HepG2 (cell line): ENCODE results near the gene MAFF. TPM values are rescaled to one million over a fixed set of nuclear protein-coding genes. Genes with fewer than 3 reads are reported as not detected.

Experiments used
- BORCS8-MEF2B ChIP-seq: sonication (generic); formaldehyde crosslinking; IDR thresholded peaks from 2 replicates; pipeline ENCODE4 v1.8.0; 2022; ENCODE audit warnings: mild to moderate bottlenecking, missing genetic modification reagents
- CHCHD3 ChIP-seq: sonication (generic); formaldehyde crosslinking; IDR thresholded peaks from 2 replicates; pipeline ENCODE4 v1.8.0; 2022; ENCODE audit warnings: mild to moderate bottlenecking, missing genetic modification reagents, moderate library complexity
- DNMT3B ChIP-seq: conservative IDR thresholded peaks from 2 replicates; pipeline ENCODE4 v1.6.1; 2016; ENCODE audit warnings: missing biosample characterization, control low read depth
- ELF3 ChIP-seq: IDR thresholded peaks from 2 replicates; pipeline ENCODE4 v1.6.1; 2016; ENCODE audit warnings: missing genetic modification reagents, missing compliant biosample characterization
- ETV6 ChIP-seq: sonication (generic); formaldehyde crosslinking; conservative IDR thresholded peaks from 2 replicates; pipeline ENCODE4 v1.4.0; 2020; ENCODE audit warnings: missing genetic modification reagents
- FOSL1 ChIP-seq: sonication (generic); formaldehyde crosslinking; IDR thresholded peaks from 2 replicates; pipeline ENCODE4 v1.9.0; 2021; ENCODE audit warnings: missing genetic modification reagents, borderline replicate concordance
- FOXP1 ChIP-seq, 2 experiments: fragments of 450-650 bp in 1 of 2; IDR thresholded peaks; 2 replicates each; pipeline ENCODE4 v1.6.1; 2017 to 2018; ENCODE audit warnings: antibody characterized with exemption in 1 of 2
- FUBP1 ChIP-seq: sonication (generic); formaldehyde crosslinking; IDR thresholded peaks from 2 replicates; pipeline ENCODE4 v1.5.1; 2020; ENCODE audit warnings: missing genetic modification reagents, mild to moderate bottlenecking, borderline replicate concordance
- GATA4 ChIP-seq: sonication (generic); IDR thresholded peaks from 2 replicates; pipeline ENCODE4 v1.6.1; 2016; ENCODE audit warnings: antibody characterized with exemption, low read depth, borderline replicate concordance
- GATAD2A ChIP-seq: IDR thresholded peaks from 2 replicates; pipeline ENCODE4 v1.6.1; 2016
- MEF2D ChIP-seq: sonication (generic); formaldehyde crosslinking; IDR thresholded peaks from 2 replicates; pipeline ENCODE4 v1.5.1; 2020; ENCODE audit warnings: mild to moderate bottlenecking, missing genetic modification reagents
- NONO ChIP-seq, 2 experiments: fragments of 450-650 bp in 1 of 2; sonication (generic) in 1 of 2; formaldehyde crosslinking in 1 of 2; IDR thresholded peaks in 1 of 2; conservative IDR thresholded peaks in 1 of 2; 2 replicates each; pipeline versions ENCODE4 v1.6.1 to v1.8.0; 2017 to 2022; ENCODE audit warnings: mild to moderate bottlenecking in 1 of 2, missing genetic modification reagents in 1 of 2, moderate library complexity in 1 of 2
- PTBP1 ChIP-seq: fragments of 200-400 bp; formaldehyde crosslinking; IDR thresholded peaks from 2 replicates; pipeline ENCODE4 v1.6.1; 2018; ENCODE audit warnings: low read length, low read depth; ENCODE audit not compliant: poor library complexity, severe bottlenecking
- SOX5 ChIP-seq: IDR thresholded peaks from 2 replicates; pipeline ENCODE4 v1.6.1; 2016; ENCODE audit warnings: borderline replicate concordance
- ZMYM4 ChIP-seq: sonication (generic); formaldehyde crosslinking; IDR thresholded peaks from 2 replicates; pipeline ENCODE4 v1.8.1; 2023; ENCODE audit warnings: mild to moderate bottlenecking, missing genetic modification reagents
- ZNF124 ChIP-seq: sonication (generic); formaldehyde crosslinking; IDR thresholded peaks from 2 replicates; pipeline ENCODE4 v1.4.0; 2020; ENCODE audit warnings: missing genetic modification reagents
- ZNF513 ChIP-seq: sonication (generic); formaldehyde crosslinking; conservative IDR thresholded peaks from 2 replicates; pipeline ENCODE4 v1.5.0; 2020; ENCODE audit warnings: missing genetic modification reagents
- ZNF558 ChIP-seq: sonication (generic); formaldehyde crosslinking; IDR thresholded peaks from 2 replicates; pipeline ENCODE4 v1.9.0; 2022; ENCODE audit warnings: mild to moderate bottlenecking, missing genetic modification reagents, borderline replicate concordance
- ZNF567 ChIP-seq: sonication (generic); formaldehyde crosslinking; IDR thresholded peaks from 2 replicates; pipeline ENCODE4 v1.8.1; 2023; ENCODE audit warnings: mild to moderate bottlenecking, missing genetic modification reagents, borderline replicate concordance
- ZSCAN9 ChIP-seq: IDR thresholded peaks from 2 replicates; pipeline ENCODE4 v1.6.1; 2016; ENCODE audit warnings: borderline replicate concordance
- polyA plus RNA-seq, 8 experiments: library from polyadenylated mRNA; depleted of rRNA in 3 of 8; stranded (reverse) in 7 of 8; unstranded in 1 of 8; fragments of >200 nt; fragmentation: Illumina TruSeq in 4 of 8; extraction: Trizol in 4 of 8; gene quantifications; 2 replicates each; pipeline versions ENCODE4 v1.2.1 to v1.2.3, GENCODE V29; 2011 to 2016; ENCODE audit warnings: low read depth in 4 of 8, missing spikeins in 1 of 8, mixed read lengths in 1 of 8; ENCODE audit not compliant: insufficient read depth in 1 of 8
- total RNA-seq, 5 experiments: library from RNA; depleted of rRNA; stranded (reverse); fragments of >200 nt; fragmentation: Illumina TruSeq; extraction: Trizol; gene quantifications; 2 replicates each; pipeline ENCODE4 v1.2.3, GENCODE V29; 2016; ENCODE audit warnings: low read depth in 1 of 5
- TF ChIP-seq, protein P1 (sequence below): IDR thresholded peaks from 2 replicates; pipeline ENCODE4 v1.6.1; 2018; ENCODE audit warnings: missing genetic modification reagents, mild to moderate bottlenecking, missing compliant biosample characterization
- TF ChIP-seq, protein P2 (sequence below): sonication (generic); formaldehyde crosslinking; IDR thresholded peaks from 2 replicates; pipeline ENCODE4 v1.4.0; 2020; ENCODE audit warnings: mild to moderate bottlenecking, low read depth, missing genetic modification reagents
- TF ChIP-seq, protein P3 (sequence below): sonication (generic); formaldehyde crosslinking; IDR thresholded peaks from 2 replicates; pipeline ENCODE4 v1.4.0; 2020; ENCODE audit warnings: mild to moderate bottlenecking, missing genetic modification reagents

Gene MAFF
- total and polyA plus RNA-seq, 2 of the 13 experiments (the other 11 are each of a cell fraction or from before 2014, with no cell fraction given), result 5.4 to 14.3 TPM

GRCh38 chr22:38163844-38164550 lies 37.8 kb upstream of the MAFF start (continued):
- peak; percentile 47; the same call in 1 of the 2 replicates for TF ChIP-seq GATA4
- 0 out of 2 replicates have a peak, but pooled peaks have one; percentile 25 for TF ChIP-seq MEF2D (CRISPR knock-in tag)
- TF ChIP-seq FOXP1 (IDR thresholded peaks at IDR 0.05), result no peak
- TF ChIP-seq FOXP1 (CRISPR knock-in tag; IDR thresholded peaks at IDR 0.05), result peak; percentile 30; the same call in 1 of the 2 replicates
- TF ChIP-seq SOX5 (CRISPR knock-in tag), result peak; percentile 66
- TF ChIP-seq ELF3 (CRISPR knock-in tag), result peak; percentile 62; the same call in 1 of the 2 replicates
- no peak for TF ChIP-seq ZSCAN9 (CRISPR knock-in tag)
- no peak for TF ChIP-seq ZMYM4 (CRISPR knock-in tag)
- TF ChIP-seq ZNF567 (CRISPR knock-in tag), result no peak
- no peak for TF ChIP-seq CHCHD3 (CRISPR knock-in tag)
- TF ChIP-seq ETV6, result no peak
- no peak for TF ChIP-seq DNMT3B
- peak; percentile 22; the same call in 1 of the 2 replicates for TF ChIP-seq BORCS8-MEF2B (CRISPR knock-in tag)
- TF ChIP-seq PTBP1, result no peak
- TF ChIP-seq ZNF124 (CRISPR knock-in tag), result no peak
- peak; percentile 71 for TF ChIP-seq GATAD2A (CRISPR knock-in tag)
- no peak for TF ChIP-seq FUBP1 (CRISPR knock-in tag)
- TF ChIP-seq NONO (IDR thresholded peaks at IDR 0.05), result no peak
- TF ChIP-seq NONO (CRISPR knock-in tag; conservative IDR thresholded peaks at IDR 0.05), result no peak
- no peak for TF ChIP-seq ZNF513 (CRISPR knock-in tag)
- TF ChIP-seq FOSL1 (CRISPR knock-in tag), result no peak
- TF ChIP-seq, protein P1, sequence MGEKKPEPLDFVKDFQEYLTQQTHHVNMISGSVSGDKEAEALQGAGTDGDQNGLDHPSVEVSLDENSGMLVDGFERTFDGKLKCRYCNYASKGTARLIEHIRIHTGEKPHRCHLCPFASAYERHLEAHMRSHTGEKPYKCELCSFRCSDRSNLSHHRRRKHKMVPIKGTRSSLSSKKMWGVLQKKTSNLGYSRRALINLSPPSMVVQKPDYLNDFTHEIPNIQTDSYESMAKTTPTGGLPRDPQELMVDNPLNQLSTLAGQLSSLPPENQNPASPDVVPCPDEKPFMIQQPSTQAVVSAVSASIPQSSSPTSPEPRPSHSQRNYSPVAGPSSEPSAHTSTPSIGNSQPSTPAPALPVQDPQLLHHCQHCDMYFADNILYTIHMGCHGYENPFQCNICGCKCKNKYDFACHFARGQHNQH, result no peak
- TF ChIP-seq, protein P2, sequence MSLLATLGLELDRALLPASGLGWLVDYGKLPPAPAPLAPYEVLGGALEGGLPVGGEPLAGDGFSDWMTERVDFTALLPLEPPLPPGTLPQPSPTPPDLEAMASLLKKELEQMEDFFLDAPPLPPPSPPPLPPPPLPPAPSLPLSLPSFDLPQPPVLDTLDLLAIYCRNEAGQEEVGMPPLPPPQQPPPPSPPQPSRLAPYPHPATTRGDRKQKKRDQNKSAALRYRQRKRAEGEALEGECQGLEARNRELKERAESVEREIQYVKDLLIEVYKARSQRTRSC, result no peak
- TF ChIP-seq ZNF558, result no peak
- TF ChIP-seq, protein P3, sequence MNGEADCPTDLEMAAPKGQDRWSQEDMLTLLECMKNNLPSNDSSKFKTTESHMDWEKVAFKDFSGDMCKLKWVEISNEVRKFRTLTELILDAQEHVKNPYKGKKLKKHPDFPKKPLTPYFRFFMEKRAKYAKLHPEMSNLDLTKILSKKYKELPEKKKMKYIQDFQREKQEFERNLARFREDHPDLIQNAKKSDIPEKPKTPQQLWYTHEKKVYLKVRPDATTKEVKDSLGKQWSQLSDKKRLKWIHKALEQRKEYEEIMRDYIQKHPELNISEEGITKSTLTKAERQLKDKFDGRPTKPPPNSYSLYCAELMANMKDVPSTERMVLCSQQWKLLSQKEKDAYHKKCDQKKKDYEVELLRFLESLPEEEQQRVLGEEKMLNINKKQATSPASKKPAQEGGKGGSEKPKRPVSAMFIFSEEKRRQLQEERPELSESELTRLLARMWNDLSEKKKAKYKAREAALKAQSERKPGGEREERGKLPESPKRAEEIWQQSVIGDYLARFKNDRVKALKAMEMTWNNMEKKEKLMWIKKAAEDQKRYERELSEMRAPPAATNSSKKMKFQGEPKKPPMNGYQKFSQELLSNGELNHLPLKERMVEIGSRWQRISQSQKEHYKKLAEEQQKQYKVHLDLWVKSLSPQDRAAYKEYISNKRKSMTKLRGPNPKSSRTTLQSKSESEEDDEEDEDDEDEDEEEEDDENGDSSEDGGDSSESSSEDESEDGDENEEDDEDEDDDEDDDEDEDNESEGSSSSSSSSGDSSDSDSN (CRISPR knock-in tag), result peak; percentile 55; the same call in 1 of the 2 replicates
